ENCODE results near the gene ETV3L.

Gene ETV3L

DNA sequence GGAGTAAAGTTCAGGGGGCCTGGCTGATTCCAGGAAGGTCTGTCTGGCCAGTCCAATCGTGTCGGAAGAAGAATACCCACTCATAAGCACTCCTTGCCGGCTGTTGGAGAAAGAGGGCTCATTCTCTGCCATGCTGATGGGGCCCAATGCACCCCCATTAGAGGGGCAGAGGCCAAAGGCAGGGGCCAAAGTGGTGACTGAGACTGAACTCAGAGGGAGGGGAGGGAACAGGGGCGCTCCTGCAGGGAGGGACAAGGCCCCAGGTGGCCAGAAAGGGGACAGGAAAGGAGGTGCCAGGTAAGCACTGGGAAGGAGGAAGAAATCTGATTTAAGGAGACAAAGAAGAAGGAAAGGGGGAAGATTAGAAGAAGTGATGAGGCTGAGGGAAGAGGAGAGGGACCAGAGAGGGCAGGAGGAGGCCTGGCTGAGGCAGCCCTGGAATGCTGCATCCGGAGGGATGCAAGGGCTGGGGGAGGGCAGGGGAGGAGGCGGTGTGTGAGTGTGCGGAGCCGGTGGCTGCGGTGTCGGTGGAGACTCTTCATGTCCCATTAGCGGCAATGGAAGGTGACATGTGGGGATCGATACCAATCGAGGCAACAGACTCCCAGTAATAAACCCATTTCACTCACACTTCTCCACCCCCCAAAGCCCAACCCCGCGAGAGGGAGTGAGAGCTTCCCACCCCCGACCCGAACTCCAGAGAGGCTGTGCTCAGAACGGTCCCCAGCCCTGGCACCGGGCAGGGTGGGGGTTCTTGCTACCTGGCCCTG is 12.0 kb upstream of the ETV3L start:
- no peak for TF ChIP-seq ZFX (IDR thresholded peaks at IDR 0.05)
- TF ChIP-seq, protein P1, sequence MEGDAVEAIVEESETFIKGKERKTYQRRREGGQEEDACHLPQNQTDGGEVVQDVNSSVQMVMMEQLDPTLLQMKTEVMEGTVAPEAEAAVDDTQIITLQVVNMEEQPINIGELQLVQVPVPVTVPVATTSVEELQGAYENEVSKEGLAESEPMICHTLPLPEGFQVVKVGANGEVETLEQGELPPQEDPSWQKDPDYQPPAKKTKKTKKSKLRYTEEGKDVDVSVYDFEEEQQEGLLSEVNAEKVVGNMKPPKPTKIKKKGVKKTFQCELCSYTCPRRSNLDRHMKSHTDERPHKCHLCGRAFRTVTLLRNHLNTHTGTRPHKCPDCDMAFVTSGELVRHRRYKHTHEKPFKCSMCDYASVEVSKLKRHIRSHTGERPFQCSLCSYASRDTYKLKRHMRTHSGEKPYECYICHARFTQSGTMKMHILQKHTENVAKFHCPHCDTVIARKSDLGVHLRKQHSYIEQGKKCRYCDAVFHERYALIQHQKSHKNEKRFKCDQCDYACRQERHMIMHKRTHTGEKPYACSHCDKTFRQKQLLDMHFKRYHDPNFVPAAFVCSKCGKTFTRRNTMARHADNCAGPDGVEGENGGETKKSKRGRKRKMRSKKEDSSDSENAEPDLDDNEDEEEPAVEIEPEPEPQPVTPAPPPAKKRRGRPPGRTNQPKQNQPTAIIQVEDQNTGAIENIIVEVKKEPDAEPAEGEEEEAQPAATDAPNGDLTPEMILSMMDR (conservative IDR thresholded peaks at IDR 0.05): no peak
- no peak overlapping the region for H3K27ac ChIP-seq

DNA sequence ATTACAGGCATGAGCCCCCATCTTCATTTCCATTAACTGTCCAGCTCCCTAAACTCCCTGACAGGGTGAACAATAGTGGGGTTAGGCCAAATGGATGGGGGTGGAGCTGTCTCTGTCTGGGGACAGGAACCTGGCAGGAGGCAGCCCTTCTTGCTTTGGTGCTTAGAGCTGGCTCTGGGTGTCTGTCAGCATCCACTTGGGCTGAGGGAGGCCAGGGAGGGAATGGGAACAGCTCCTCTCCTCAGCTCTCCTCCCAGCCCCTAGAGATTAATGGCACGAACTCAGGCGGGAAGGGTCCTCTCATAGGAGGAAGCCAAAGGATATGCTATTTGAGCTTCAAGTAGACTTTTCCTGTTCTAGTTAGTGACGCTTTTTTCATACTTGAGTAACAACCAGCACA is 11.1 kb upstream of the ETV3L start:
- TF ChIP-seq, protein P1 (conservative IDR thresholded peaks at IDR 0.05): no peak
- no peak for TF ChIP-seq ZFX (IDR thresholded peaks at IDR 0.05)
- H3K27ac ChIP-seq: no peak overlapping the region

DNA sequence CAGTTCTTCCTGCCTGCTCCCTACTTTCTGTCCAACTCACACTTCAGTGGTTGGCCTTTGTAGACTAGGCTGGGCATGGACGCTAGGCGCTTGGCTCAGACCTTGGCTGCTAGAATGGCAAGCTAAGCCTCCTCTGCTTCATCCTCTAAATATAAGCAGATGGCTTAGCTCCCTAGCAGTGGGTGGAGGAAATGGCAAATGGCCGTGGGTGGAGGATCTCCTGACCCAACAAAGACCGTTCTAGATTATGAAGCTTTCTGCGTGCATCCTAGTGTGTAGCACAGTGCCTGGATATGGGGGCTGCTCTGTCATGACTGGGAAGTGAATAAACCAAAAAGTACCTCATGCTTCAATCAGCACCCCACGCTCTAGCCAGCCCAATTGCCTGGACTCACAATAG is 10.4 kb upstream of the ETV3L start:
- TF ChIP-seq, protein P1 (conservative IDR thresholded peaks at IDR 0.05): no peak
- TF ChIP-seq ZFX (IDR thresholded peaks at IDR 0.05): no peak

DNA sequence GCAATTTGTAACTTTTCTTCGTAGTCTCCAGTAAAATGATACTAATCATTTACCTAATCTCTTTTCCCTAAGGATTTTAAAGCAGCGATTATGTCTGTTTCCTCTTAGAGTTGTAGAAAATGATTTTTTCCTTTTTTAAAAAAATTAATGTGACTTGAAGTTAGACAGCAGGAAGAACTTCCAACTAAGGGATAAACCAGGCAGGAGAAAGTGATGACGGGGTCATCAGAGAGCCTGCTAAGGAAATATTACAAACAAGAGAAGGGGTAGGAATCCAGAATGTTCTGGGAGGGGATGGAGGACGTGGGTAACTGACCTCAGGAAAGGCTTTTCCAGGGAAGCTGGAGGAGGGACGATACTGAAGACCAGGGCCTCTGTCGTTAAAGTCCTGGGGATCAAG is 8.8 kb upstream of the ETV3L start:
- H3K27ac ChIP-seq: no peak overlapping the region
- TF ChIP-seq, protein P1 (conservative IDR thresholded peaks at IDR 0.05): no peak
- no peak for TF ChIP-seq ZFX (IDR thresholded peaks at IDR 0.05)

More for the DNA sequence above, 10.4 kb upstream of the ETV3L start:
- H3K27ac ChIP-seq: no peak overlapping the region

DNA sequence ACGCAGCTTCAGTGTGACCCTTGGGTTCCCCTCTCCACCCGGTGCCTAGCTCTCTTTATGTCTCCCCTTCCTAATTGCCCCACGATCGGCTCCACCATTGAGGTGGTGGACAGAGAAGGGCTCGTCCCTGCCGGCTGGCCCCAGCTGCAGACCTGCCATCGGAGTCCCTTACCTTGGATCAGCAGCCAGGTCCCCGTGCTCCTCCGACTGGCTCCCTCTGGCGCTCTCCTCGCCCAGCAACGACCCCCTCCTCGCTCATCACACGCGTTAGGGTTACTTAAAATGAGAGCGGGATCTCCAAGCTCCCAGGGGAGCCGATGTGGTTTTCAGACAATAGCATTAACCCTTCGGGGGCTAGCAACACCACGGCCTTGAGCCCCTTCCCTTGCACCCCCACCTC is 8.1 kb upstream of the ETV3L start:
- TF ChIP-seq, protein P1 (conservative IDR thresholded peaks at IDR 0.05): no peak
- TF ChIP-seq ZFX (IDR thresholded peaks at IDR 0.05): no peak
- H3K27ac ChIP-seq: no peak overlapping the region

DNA sequence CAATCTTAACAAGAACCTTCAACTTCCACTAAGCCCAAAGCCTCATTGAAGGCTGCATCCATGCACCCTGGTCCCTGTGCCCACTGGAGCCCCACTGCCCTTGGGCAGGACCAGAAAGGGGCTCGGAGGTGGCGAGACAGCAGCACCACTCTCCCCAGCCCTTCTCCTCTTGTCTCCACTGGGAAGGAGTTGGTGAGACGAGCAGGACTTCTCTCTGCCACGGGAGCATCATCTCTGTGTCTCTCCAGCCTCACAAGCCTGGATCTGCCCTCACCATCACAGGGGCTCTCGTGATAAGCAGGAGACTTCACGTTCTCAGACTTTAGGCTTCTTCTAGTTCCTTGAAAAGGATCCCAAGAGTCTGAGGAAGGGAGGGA is 7.2 kb upstream of the ETV3L start:
- no peak overlapping the region for H3K27ac ChIP-seq
- no peak for TF ChIP-seq ZFX (IDR thresholded peaks at IDR 0.05)
- TF ChIP-seq, protein P1 (conservative IDR thresholded peaks at IDR 0.05): no peak

DNA sequence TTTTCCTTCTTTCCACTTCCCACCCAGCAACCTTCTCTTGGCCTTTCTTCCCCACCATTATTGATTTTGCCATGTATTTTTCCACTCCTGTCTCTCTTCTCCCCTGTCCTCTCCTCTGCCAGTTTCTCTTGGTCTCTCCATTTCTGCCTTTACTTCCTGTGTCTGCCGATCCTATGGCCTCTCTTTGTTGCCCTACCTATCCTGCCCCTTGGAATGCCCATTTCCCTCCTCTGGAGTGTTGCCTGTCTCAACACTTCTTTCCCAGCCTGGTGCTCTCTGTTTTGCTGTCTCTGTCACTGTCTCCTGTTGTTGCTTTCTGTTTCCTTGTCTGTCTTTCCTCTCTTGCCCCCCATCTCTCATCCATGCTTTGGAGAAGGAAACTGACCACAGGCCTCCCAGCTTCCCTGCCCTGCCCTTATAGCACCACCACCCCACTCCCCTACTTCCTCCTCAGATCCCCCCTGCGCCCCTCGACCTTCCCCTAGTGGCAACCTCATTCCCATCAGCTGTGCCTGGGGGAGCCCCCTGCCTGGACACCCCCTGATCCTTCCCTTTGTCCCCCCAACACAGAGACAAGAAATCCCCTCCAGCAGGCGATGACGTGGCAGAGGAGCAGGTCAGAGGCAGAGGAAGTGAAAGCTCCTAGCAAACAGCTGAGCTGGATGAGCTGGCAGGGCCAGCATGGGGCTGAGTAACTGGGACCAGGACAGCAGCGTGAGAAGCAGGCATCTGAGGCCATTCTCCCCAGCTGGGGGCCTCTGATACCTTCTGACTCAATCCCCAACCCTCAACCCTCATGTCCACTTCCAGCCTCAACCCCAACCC is 6.6 kb upstream of the ETV3L start:
- H3K27ac ChIP-seq: no peak overlapping the region

More for the DNA sequence above, 6.6 kb upstream of the ETV3L start:
- TF ChIP-seq, protein P1 (conservative IDR thresholded peaks at IDR 0.05): no peak
- no peak for TF ChIP-seq ZFX (IDR thresholded peaks at IDR 0.05)

Data from C4-2B (cell line).